Colonic mucosa (tissue), 4 donors: Measurements from ENCODE around the gene ADIG. TPM values are rescaled to one million over a fixed set of nuclear protein-coding genes. Genes with fewer than 3 reads are reported as not detected.

Experiments used
- DNase-seq: peaks from one replicate; pipeline ENCODE4 v3.0.0-alpha.2; 2020
- H3K27ac ChIP-seq: fragments of 200-600 bp; one replicate; pipeline ENCODE4 v1.8.0; 2021
- H3K27me3 ChIP-seq: fragments of 200-600 bp; one replicate; pipeline ENCODE4 v1.8.0; 2021
- H3K36me3 ChIP-seq: fragments of 200-600 bp; one replicate; pipeline ENCODE4 v1.8.0; 2021
- H3K4me1 ChIP-seq: fragments of 200-600 bp; one replicate; pipeline ENCODE4 v1.8.0; 2021; ENCODE audit warnings: mild to moderate bottlenecking
- H3K4me3 ChIP-seq: fragments of 200-600 bp; one replicate; pipeline ENCODE4 v1.8.0; 2021
- H3K9ac ChIP-seq, 2 donors: one replicate each; pipeline ENCODE4 v1.7.0; 2013; ENCODE audit warnings: control low read depth in 2 of 2, low read depth in 2 of 2, low read length in 2 of 2
- H3K9me3 ChIP-seq: fragments of 200-600 bp; one replicate; pipeline ENCODE4 v1.8.0; 2021
- intact Hi-C: fragments of 100-400 bp; cut with DNase I; formaldehyde crosslinking; loops from one replicate; pipeline ENCODE4 v1.14.1; 2022
- total RNA-seq, 2 donors: library from RNA; stranded (reverse); fragmentation: NEBNext Ultra II Directional in 1 of 2; extraction: Animal tissue kit (Norgen Biotek cat#: 25700) in 1 of 2; gene quantifications; one replicate each; pipeline ENCODE4 v1.2.1, GENCODE V29; 2021
- TF ChIP-seq, protein P1 (sequence below): fragments of 200-600 bp; IDR thresholded peaks from one replicate; pipeline ENCODE4 v1.8.0; 2022; ENCODE audit warnings: antibody characterized with exemption, mild to moderate bottlenecking
- donor health status: healthy.
- donor health status: DM: no; HTN: no; CAD: no.
- donor health status: DM: no; HTN: no; CAD: no.

ADIG gene
- total RNA-seq, 2 donors from 2014 or later, result not detected

DNA sequence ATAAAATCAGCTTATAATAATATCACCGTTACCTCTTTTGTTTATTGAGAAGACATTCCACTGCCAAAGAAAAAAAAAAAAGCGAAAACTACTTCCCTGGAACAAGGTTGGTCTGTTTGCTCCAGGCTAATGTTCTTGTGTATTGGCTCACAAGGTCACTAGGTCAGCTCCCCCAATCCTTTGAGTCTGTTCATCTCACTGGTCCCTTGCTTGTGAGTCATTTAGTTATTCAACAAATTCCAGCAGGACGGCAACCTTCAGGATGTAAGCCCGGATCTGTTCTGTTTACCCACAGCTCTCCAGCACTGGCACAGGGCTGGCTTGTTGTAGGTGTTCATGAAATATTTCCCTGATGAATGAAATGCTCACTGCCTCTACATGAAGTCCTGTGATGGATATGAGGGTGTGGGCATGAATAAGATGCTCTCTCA is 23.9 kb downstream of the ADIG start:
- Histone ChIP-seq H3K9me3 (no peaks in the 10 kb centered on the region), H3K36me3 (no peaks in the 10 kb centered on the region), H3K27ac (no peak overlapping the region), H3K4me1 (no peaks in the 10 kb centered on the region), H3K9ac (no peak overlapping the region), H3K27me3 (peaks cover 21% of the 10 kb centered on the region), H3K4me3 (no peak overlapping the region)
- DNase-seq, result no peak
- intact Hi-C loops, result no loop called here
- TF ChIP-seq, protein P1, sequence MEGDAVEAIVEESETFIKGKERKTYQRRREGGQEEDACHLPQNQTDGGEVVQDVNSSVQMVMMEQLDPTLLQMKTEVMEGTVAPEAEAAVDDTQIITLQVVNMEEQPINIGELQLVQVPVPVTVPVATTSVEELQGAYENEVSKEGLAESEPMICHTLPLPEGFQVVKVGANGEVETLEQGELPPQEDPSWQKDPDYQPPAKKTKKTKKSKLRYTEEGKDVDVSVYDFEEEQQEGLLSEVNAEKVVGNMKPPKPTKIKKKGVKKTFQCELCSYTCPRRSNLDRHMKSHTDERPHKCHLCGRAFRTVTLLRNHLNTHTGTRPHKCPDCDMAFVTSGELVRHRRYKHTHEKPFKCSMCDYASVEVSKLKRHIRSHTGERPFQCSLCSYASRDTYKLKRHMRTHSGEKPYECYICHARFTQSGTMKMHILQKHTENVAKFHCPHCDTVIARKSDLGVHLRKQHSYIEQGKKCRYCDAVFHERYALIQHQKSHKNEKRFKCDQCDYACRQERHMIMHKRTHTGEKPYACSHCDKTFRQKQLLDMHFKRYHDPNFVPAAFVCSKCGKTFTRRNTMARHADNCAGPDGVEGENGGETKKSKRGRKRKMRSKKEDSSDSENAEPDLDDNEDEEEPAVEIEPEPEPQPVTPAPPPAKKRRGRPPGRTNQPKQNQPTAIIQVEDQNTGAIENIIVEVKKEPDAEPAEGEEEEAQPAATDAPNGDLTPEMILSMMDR, result no peak

GRCh38 chr20:38607351-38607750 is 26.4 kb downstream of the ADIG start:
- DNase-seq, result no peak
- no peak overlapping the region for H3K9ac ChIP-seq
- no peaks in the 10 kb centered on the region for H3K9me3 ChIP-seq
- TF ChIP-seq, protein P1, result no peak
- H3K4me1 ChIP-seq, result no peaks in the 10 kb centered on the region
- no peak overlapping the region for H3K4me3 ChIP-seq
- no peaks in the 10 kb centered on the region for H3K36me3 ChIP-seq
- peaks cover 2% of the 10 kb centered on the region for H3K27me3 ChIP-seq
- intact Hi-C loops, result no loop called here
- H3K27ac ChIP-seq, result no peak overlapping the region

DNA sequence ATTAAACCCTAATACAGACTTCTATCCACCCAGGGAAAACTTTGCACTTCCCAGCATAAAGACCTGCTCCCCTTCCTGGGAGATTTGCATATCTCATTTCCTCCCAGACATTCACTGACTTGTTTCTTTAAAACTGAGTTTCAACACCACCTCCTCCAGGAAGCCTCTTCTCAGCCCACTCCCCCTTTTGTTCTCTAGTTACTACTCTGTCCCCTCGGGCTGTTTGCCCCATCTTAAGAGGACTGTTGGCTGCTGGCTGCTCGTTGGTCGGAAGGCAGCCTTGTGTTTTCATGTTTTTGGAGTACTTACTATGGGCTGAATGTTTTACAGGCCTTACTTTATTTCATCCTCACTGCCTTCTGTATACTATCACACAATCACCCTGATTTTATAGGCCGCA is 27.2 kb downstream of the ADIG start:
- Histone ChIP-seq H3K9ac (no peak overlapping the region), H3K4me1 (no peaks in the 10 kb centered on the region), H3K27me3 (no peaks in the 10 kb centered on the region), H3K36me3 (no peaks in the 10 kb centered on the region), H3K4me3 (no peak overlapping the region), H3K27ac (no peak overlapping the region), H3K9me3 (no peaks in the 10 kb centered on the region)
- intact Hi-C loops, result no loop called here
- TF ChIP-seq, protein P1, result no peak
- no peak for DNase-seq

DNA sequence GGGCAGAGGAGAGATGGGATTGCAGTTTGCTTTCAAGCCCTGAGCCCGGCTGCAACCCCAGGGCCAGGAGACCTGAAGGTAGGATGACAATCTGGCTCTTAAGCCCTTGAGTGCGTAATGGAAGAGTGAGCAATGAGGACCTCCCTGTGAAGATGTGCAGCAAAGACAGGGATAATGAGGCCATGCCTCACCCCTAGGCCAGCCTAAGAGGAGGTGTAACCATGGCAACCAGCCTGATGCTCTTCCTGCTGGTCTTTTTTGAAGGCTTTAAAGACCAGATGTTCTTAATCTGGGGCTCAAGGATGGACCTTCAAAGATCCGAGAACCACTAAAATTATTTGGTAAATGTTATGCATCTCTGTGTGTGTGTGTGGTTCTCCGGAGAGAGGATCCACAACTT is 28.8 kb downstream of the ADIG start:
- intact Hi-C loops, result no loop called here
- TF ChIP-seq, protein P1, result no peak
- no peak for DNase-seq
- Histone ChIP-seq H3K27me3 (no peaks in the 10 kb centered on the region), H3K9ac (no peak overlapping the region), H3K4me1 (no peaks in the 10 kb centered on the region), H3K27ac (no peak overlapping the region), H3K9me3 (no peaks in the 10 kb centered on the region), H3K36me3 (no peaks in the 10 kb centered on the region), H3K4me3 (no peak overlapping the region)

GRCh38 chr20:38610521-38610920 is 29.5 kb downstream of the ADIG start:
- intact Hi-C loops, result no loop called here
- DNase-seq, result no peak
- no peaks in the 10 kb centered on the region for H3K9me3 ChIP-seq

More at GRCh38 chr20:38610521-38610920, 29.5 kb downstream of the ADIG start:
- no peak overlapping the region for H3K27ac ChIP-seq
- no peak overlapping the region for H3K9ac ChIP-seq
- H3K36me3 ChIP-seq, result no peaks in the 10 kb centered on the region
- no peak overlapping the region for H3K4me3 ChIP-seq
- no peaks in the 10 kb centered on the region for H3K4me1 ChIP-seq
- no peaks in the 10 kb centered on the region for H3K27me3 ChIP-seq
- TF ChIP-seq, protein P1, result no peak
